HG03095 (cell line): ENCODE data around the gene XIRP2.

Experiments
- ATAC-seq: cut with Tn5 transposase; IDR thresholded peaks from one replicate; pipeline ENCODE4 v1.9.1; 2021; ENCODE audit warnings: moderate library complexity; ENCODE audit not compliant: unreplicated experiment

The XIRP2 gene

DNA sequence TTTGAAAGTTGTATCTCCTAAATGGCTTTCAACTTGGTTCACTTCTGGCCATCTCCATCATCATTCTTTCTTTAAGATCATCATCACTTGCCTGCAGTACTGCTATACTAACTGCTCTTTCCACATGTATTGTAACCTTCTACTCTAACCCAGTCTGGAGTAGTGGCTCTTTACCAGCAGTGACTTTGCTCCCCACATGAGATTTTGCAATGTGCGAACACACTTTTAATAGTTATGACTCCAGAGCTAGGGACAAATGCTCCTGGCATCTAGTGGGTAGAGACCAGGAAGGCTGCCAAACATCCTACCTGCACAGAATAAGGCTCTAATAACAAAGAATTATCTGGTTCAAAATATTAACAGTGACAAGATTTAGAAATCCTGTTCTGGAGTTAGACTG is 243.8 kb downstream of the XIRP2 start:
- no peak for ATAC-seq

GRCh38 chr2:167132906-167133555 is 244.8 kb downstream of the XIRP2 start:
- ATAC-seq = no peak

GRCh38 chr2:167133614-167134013 is 245.3 kb downstream of the XIRP2 start:
- no peak for ATAC-seq

GRCh38 chr2:167134381-167135072 is 246.2 kb downstream of the XIRP2 start:
- ATAC-seq = no peak

GRCh38 chr2:167135706-167136105 is 247.4 kb downstream of the XIRP2 start:
- ATAC-seq = no peak

DNA sequence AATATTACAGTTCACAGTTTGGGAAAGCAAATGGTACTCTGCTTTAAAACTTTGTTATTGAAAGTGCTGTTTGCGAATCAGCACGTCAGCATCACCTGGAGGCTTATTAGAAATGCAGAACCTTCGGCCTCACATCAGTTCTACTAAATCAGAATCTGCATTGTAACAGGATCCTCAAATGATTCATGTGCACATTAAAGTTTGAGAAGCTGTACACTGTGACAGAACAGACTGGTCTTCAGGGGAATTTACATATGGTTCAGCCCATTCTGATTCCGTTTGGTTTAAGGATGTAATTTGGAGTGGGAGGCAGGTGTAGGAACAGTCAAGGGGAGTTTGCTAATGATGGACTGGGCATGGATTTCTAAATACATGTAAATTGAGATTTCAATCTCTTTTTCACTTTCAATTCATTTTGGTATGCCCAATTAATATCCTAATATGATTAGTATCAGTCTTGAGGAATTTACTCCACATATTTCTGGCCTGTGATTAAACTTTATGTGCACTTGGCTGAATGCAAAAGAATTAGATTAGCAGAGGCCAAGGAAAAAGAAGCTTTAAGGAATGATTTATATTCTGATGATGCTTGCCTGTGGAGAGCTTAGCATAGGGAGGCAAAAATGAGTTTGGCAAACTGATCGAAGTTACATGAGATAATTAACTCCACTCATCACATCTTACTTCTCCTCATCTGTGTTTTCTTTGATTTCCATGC is 248.8 kb downstream of the XIRP2 start:
- ATAC-seq = no peak

GRCh38 chr2:167140330-167140729 is 252.1 kb downstream of the XIRP2 start:
- ATAC-seq = no peak

DNA sequence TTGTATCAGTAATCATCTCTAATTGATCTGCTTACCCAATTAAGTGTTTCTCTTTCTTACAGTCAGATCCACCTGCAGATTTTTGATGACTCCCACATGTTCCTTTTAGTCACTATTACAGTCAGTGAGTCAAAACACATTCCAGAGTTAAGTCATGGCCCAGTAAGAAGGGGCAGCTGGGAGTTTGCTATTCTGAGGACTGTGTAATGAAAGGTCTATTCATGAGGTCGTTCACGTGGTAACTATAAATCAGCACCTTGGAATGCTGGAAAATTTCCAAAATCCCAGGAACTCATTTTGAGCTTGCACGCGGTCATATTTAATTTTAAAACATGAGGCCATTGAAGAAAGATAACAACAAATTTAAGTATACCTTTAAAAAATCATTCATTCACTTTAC is 252.5 kb downstream of the XIRP2 start:
- ATAC-seq = no peak

GRCh38 chr2:167142554-167142953 is 254.3 kb downstream of the XIRP2 start:
- ATAC-seq = no peak

DNA sequence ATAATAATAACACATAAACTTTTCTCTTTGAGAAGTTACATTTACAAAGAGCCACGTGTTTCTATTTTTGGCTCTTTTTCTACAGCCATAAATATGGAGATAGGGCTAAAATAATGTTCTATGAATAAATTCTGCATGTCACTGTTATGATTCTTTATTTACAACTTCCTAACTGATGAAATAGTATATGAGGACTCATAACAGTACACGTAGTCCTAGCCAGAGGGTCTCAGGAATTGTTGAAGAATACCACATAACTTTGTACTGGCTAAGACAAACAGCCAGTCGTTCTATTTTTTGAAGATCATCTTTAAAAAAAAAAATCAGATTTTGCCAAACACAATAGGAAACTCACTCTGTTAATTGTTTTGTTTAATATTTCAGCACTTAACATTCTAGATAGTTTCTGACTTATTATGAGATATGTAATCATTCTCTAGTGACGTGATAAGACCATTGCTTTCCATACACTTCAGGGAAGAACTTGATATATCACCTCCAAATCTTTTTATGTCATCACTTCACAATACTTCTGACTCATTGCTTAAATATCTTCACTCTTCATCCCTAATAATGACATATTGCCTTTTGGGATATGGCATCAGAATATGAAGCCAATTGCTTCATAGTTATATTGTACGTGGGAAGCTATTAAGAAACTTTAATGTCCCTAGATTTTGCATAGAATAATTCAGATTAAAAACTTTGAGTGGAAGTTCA is 256.1 kb downstream of the XIRP2 start:
- ATAC-seq = no peak

DNA sequence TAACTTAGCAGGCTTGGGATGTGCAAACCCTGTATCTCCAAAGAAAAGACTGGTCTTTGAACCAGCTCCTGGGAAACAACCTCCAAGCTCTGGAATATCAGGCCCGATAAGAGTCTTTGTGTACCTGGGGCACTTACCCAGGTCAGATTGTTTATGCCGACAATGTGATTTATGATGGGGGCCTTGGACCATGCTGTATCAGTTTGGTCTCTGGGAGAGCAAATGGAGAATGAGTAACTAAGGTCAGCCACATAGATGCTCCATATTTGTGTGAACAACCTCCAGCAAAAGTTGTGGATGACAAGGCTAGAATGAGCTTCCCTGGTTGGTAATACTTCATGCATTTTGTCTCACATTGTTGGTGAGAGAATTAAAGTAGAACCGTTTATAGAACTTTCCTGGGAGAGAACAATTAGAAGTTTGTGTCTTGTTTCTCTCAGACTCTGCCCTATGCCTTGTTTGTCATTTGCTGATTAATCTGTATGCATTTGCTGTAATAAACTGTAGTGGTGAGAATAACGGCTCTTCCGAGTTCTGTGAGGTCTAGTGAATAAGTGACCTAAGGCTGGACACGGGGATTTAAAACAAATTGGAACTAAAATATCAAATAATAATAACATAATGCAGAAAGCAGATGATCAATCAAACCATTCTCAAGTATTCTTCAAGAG is 259.1 kb downstream of the XIRP2 start:
- no peak for ATAC-seq

DNA sequence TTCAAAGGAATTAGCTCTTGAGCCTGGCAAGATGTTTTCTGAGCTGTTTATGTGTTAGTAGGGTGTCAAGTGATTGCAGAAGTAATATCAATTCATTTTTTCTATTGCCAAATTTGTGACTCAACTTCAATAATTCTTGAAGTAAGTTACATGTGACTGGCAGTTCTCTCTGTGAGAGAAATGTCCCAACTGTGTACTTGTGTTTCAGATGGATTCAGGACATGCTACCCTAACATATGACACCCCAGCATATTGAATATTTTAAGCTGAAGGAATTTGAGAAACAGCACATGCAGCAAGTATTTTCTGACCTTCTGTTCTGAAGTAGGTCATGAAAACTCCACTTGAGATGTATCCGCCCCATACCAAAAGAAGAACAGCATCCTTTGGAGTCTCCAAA is 263.6 kb downstream of the XIRP2 start:
- no peak for ATAC-seq

- ATAC-seq = no peak
Measured at GRCh38 chr2:167157523-167157922, 269.2 kb downstream of the XIRP2 start.

DNA sequence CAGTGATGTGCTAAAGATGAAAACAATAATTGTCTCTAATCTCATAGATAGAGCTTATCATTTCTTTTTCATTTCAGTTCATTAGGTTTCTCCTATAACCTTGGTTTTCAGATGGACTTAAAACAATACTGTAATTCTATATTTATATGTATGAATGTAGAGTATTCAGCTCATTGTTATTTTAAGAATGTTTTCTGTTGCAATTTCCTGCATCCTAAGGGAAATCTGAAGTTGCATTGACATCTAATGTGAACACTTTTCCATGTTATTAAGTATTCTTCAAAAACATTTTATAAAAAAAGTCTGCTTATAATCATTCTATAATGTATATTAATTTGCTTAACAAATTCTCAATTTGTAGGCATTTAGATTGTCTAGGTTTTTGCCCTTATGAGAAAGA is 288.9 kb downstream of the XIRP2 start:
- no peak for ATAC-seq

DNA sequence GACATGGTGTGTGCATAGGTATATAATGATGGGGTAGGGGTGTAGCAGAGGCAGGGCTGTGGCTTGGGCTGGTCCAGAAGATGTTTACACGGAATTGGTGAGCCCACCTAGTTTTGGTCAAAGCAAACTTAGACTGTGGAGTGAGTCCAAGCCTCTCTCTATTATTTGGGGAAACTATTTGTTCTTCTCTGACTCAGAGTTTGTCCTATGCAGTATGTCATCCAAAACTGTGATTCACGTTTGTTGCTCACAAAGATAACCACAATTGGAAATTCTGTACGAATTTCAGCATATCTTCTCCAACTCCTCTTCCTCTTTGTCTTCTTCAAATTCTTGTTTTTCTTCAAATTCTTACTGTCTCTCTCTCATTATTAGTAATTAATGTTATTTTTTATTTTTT is 292.9 kb downstream of the XIRP2 start:
- no peak for ATAC-seq

DNA sequence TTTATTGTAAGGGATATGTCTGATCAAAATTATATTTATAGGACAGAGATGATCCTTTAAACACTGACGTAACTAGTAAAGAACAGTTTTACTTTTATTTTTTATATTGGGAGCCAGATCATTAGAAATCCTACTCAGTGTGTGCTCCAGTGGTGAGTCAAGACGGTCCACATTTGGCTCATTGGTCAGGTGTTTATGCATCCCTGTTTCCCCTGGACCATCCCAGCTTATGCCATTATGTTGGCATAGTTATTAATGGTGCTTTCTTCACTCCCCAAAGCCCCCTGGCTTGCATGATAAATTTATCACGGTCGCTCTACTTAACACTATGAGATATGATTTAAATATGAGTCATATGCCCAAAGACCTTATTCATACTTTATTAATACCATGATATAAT is 293.4 kb downstream of the XIRP2 start:
- ATAC-seq = no peak

DNA sequence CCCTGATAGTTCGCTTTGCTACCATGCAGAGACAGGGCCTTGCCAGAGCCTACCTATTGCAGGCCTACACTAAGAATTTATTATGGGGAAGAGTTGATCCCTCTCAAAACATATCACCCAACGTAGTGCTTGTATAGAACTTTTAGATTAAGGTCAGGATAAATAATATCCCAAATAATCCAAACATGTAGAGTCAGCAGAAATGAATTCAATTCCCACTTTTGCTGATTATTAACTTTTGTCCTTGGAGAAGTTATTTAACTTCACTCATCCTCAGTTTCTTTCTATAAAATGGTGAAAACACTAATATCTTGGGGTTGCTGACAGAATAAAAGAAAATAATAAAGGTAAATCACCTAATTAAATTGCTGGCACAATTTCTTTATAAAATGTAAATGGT is 294.1 kb downstream of the XIRP2 start:
- ATAC-seq = no peak

DNA sequence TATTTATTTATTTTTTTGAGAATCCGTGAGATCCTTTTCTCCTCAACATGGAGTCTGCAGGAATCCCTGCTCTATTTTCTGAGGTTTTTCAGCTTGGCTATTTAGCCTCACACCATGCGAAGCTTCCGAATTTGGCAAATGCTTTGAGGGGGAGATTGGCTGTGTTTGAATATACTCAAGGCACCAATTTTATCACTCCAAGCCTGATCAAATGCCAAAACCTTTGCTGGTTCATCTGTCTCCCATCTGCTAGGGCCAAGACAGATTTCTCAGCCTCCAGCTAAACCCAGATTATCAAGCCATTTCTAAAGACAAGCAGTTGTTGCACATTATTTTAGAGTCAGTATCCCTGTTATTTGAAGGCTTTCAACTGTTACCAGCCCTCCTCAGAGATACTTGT is 295.7 kb downstream of the XIRP2 start:
- ATAC-seq = no peak

- ATAC-seq = no peak
Measured at GRCh38 chr2:167186465-167186864, 298.2 kb downstream of the XIRP2 start.

DNA sequence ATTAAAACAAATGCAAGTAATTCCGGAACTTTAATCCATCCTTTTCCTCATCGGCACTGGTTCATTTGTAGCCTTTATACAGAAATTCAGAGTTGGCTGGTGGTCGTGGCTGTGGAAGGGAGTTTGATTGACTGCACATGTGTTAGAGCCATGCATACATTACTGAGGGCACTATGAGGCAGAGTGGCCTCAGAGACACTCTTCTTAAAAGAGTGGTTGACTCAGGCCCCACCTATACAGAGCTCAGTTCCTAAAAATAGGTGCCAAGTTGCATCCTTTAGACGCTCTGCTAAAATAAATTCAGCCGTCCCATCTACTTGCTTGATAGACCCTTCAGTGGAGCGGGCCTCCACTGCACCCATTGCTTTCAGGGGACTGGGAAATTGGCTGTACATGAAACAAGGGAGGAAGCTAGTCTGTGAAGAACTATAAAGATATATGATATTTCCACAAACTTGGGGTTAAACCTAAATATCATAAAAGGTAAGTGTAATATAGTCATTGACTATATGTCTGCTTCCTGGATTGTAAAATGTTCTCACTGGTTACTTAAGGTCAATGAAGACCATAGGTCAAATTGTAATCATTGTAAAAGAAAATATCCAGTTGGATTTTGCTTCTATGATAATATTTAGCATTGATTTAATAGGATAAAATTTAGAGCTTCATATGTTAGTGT is 298.9 kb downstream of the XIRP2 start:
- no peak for ATAC-seq
